ENCODE measurements around the gene GIPC1.
"Not testable (repeated sequence)": the region's sequence is repeated elsewhere in the genome, so short reads cannot be mapped to it uniquely, and the experiment has no call there.

Gene GIPC1

GRCh38 chr19:14496029-14496833 lies at the start of gene GIPC1:
Gene GIPC1 (minus strand): TSS chr19:14496127. CDS start chr19:14482976, 13,151 bp downstream.
- peak; percentile 80 to 81 for DNase-seq

GRCh38 chr19:14545716-14546082 lies 49.8 kb upstream of the GIPC1 start:
- no peak for DNase-seq

- DNase-seq = no peak
Observed at GRCh38 chr19:14544977-14545715, 49.2 kb upstream of the GIPC1 start.

GRCh38 chr19:14544047-14544446 lies 48.1 kb upstream of the GIPC1 start:
- no peak for DNase-seq

- DNase-seq = no peak
Observed at GRCh38 chr19:14542711-14543328, 46.9 kb upstream of the GIPC1 start.

- DNase-seq = not testable (repeated sequence)
Observed at GRCh38 chr19:14541979-14542378, 46.1 kb upstream of the GIPC1 start.

GRCh38 chr19:14540741-14541525 lies 45.0 kb upstream of the GIPC1 start:
- no peak for DNase-seq

- peak in 1 of 2 donors; percentile 49 for DNase-seq
Observed at GRCh38 chr19:14536926-14537692, 41.2 kb upstream of the GIPC1 start.

- no peak for DNase-seq
Observed at GRCh38 chr19:14533450-14533849, 37.5 kb upstream of the GIPC1 start.

- no peak for DNase-seq
Observed at GRCh38 chr19:14530506-14530905, 34.6 kb upstream of the GIPC1 start.

GRCh38 chr19:14530005-14530348 lies 34.0 kb upstream of the GIPC1 start:
- no peak for DNase-seq

GRCh38 chr19:14529254-14530004 lies 33.5 kb upstream of the GIPC1 start, which contains the start of gene TECR:
Gene TECR (plus strand): TSS chr19:14529594. CDS start chr19:14529697, 103 bp downstream.
- DNase-seq = peak; percentile 100

- DNase-seq = no peak
Observed at GRCh38 chr19:14528419-14529253, 32.7 kb upstream of the GIPC1 start.

GRCh38 chr19:14526423-14526822 lies 30.5 kb upstream of the GIPC1 start:
- DNase-seq = no peak

- DNase-seq = no peak
Observed at GRCh38 chr19:14525729-14526128, 29.8 kb upstream of the GIPC1 start.

- DNase-seq = no peak
Observed at GRCh38 chr19:14520543-14520942, 24.6 kb upstream of the GIPC1 start.

- no peak for DNase-seq
Observed at GRCh38 chr19:14519860-14520407, 24.0 kb upstream of the GIPC1 start.

- DNase-seq = no peak
Observed at GRCh38 chr19:14519245-14519859, 23.4 kb upstream of the GIPC1 start.

GRCh38 chr19:14517840-14518505 lies 22.0 kb upstream of the GIPC1 start, which contains the start of gene DNAJB1:
Gene DNAJB1 (minus strand): TSS chr19:14518397. CDS start chr19:14518349, 48 bp downstream.
- DNase-seq = peak; percentile 53 to 56

Measured in stimulated activated CD4-positive, alpha-beta T cell treated with anti-CD3 and anti-CD28 coated beads, Interleukin-2, amount 100 ng/mL, for 48 hours (primary cell).